Parathyroid adenoma (tissue), 2 donors: ENCODE data around the gene SLC9A3.

Source experiments
- H2AFZ ChIP-seq: fragments of 300-600 bp; sonication (generic); one replicate; pipeline ENCODE4 v1.7.0; 2017; ENCODE audit warnings: antibody characterized with exemption, mild to moderate bottlenecking
- H3K27ac ChIP-seq: fragments of 300-600 bp; sonication (generic); one replicate; pipeline ENCODE4 v1.7.0; 2017
- H3K27me3 ChIP-seq: fragments of 300-600 bp; sonication (generic); one replicate; pipeline ENCODE4 v1.7.0; 2017; ENCODE audit warnings: low read length; ENCODE audit not compliant: control insufficient read depth, insufficient read depth
- H3K36me3 ChIP-seq: fragments of 300-600 bp; sonication (generic); one replicate; pipeline ENCODE4 v1.7.0; 2017; ENCODE audit warnings: low read length; ENCODE audit not compliant: control insufficient read depth, insufficient read depth
- H3K4me1 ChIP-seq: fragments of 300-600 bp; sonication (generic); one replicate; pipeline ENCODE4 v1.7.0; 2017; ENCODE audit warnings: control low read depth
- H3K4me2 ChIP-seq: fragments of 300-600 bp; sonication (generic); one replicate; pipeline ENCODE4 v1.7.0; 2017; ENCODE audit warnings: low read length
- H3K4me3 ChIP-seq: fragments of 300-600 bp; sonication (generic); one replicate; pipeline ENCODE4 v1.7.0; 2017; ENCODE audit warnings: low read depth, low read length
- H3K79me2 ChIP-seq: fragments of 300-600 bp; sonication (generic); one replicate; pipeline ENCODE4 v1.7.0; 2017; ENCODE audit warnings: control low read depth
- H3K9ac ChIP-seq: fragments of 300-600 bp; sonication (generic); one replicate; pipeline ENCODE4 v1.7.0; 2017; ENCODE audit warnings: mild to moderate bottlenecking
- H3K9me3 ChIP-seq: fragments of 300-600 bp; sonication (generic); one replicate; pipeline ENCODE4 v1.7.0; 2017; ENCODE audit warnings: low read length; ENCODE audit not compliant: control insufficient read depth
- TF ChIP-seq, protein P1 (sequence below): fragments of 300-600 bp; sonication (generic); IDR thresholded peaks from one replicate; pipeline ENCODE4 v1.7.0; 2017; ENCODE audit warnings: antibody characterized with exemption, mild to moderate bottlenecking
- donor health status: primary hyperparathyroidism.

The SLC9A3 gene

DNA sequence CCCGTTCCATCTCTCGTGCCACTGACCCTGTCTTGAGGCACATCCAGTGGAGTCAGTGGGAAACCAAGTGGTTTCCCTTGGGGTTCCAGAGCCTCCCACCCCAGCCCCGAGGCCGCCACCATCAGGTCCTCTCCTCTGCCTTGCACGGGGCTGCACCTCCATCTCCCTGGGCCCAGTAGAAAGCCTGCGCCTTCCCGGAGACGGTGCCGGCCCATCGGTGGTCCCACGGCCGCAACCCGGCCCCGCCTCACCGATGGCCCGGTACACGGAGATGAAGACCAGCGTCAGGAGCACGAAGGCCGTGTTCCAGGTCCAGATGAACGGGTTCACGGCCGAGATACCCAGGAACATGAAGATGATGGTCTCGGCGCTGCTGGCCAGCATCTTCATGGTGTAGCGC is 41.2 kb downstream of the SLC9A3 start:
- Histone ChIP-seq H3K4me1 (no peaks in the 10 kb centered on the region), H3K27ac (no peak overlapping the region), H3K9me3 (no peaks in the 10 kb centered on the region), H3K27me3 (no peaks in the 10 kb centered on the region), H3K79me2 (no peaks in the 10 kb centered on the region), H2AFZ (no peak overlapping the region), H3K9ac (no peak overlapping the region), H3K36me3 (no peaks in the 10 kb centered on the region), H3K4me2 (no peak overlapping the region), H3K4me3 (no peak overlapping the region)
- TF ChIP-seq, protein P1, sequence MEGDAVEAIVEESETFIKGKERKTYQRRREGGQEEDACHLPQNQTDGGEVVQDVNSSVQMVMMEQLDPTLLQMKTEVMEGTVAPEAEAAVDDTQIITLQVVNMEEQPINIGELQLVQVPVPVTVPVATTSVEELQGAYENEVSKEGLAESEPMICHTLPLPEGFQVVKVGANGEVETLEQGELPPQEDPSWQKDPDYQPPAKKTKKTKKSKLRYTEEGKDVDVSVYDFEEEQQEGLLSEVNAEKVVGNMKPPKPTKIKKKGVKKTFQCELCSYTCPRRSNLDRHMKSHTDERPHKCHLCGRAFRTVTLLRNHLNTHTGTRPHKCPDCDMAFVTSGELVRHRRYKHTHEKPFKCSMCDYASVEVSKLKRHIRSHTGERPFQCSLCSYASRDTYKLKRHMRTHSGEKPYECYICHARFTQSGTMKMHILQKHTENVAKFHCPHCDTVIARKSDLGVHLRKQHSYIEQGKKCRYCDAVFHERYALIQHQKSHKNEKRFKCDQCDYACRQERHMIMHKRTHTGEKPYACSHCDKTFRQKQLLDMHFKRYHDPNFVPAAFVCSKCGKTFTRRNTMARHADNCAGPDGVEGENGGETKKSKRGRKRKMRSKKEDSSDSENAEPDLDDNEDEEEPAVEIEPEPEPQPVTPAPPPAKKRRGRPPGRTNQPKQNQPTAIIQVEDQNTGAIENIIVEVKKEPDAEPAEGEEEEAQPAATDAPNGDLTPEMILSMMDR, result no peak

DNA sequence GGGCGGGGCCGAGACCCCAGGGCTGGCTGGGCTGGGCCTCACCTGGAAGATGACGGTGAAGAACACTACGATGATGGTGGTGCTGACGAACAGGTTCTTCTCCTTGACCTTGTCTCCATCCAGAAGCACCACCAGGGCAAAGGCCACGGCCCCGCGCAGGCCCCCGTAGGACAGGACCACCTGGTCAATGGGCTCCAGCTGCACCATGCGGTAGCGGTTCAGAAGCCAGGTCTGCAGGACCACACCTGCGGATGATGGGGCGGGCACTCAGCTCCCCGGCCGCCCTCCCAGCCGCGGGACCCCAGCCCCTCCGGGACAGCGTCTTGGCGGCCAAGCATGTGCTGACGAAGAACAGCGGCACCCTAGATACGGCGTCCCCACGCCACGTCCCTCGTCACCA is 41.7 kb downstream of the SLC9A3 start:
- no peak overlapping the region for H3K4me2 ChIP-seq
- H3K79me2 ChIP-seq, result no peaks in the 10 kb centered on the region
- no peaks in the 10 kb centered on the region for H3K9me3 ChIP-seq
- H3K4me1 ChIP-seq, result no peaks in the 10 kb centered on the region
- H2AFZ ChIP-seq, result no peak overlapping the region
- H3K36me3 ChIP-seq, result no peaks in the 10 kb centered on the region
- TF ChIP-seq, protein P1, result no peak
- no peak overlapping the region for H3K9ac ChIP-seq
- no peak overlapping the region for H3K4me3 ChIP-seq
- no peak overlapping the region for H3K27ac ChIP-seq
- H3K27me3 ChIP-seq, result no peaks in the 10 kb centered on the region

DNA sequence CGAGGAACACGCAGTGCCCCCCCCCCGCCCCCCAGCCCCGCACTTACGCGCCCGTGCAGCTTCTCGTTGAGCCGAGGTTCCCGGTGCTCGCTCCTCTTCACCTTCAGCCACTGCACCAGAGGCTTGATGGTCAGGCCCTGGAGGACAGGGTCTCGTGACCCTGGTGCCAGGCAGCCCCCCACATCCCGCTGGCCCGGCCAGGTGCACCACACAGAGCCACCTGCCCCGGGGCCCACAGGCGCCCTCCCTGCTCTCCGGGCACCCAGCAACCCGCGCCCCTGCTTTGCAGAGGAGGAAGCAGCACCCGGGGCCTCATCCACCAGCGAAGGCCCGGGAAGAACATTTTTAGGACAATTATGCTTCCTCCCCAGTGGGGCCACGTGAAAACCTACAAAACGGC is 42.2 kb downstream of the SLC9A3 start:
- no peak overlapping the region for H3K27ac ChIP-seq
- no peaks in the 10 kb centered on the region for H3K9me3 ChIP-seq
- TF ChIP-seq, protein P1, result no peak
- no peak overlapping the region for H2AFZ ChIP-seq
- no peak overlapping the region for H3K9ac ChIP-seq
- H3K4me1 ChIP-seq, result no peaks in the 10 kb centered on the region
- no peak overlapping the region for H3K4me3 ChIP-seq
- H3K36me3 ChIP-seq, result no peaks in the 10 kb centered on the region
- no peaks in the 10 kb centered on the region for H3K79me2 ChIP-seq
- no peaks in the 10 kb centered on the region for H3K27me3 ChIP-seq
- H3K4me2 ChIP-seq, result no peak overlapping the region

DNA sequence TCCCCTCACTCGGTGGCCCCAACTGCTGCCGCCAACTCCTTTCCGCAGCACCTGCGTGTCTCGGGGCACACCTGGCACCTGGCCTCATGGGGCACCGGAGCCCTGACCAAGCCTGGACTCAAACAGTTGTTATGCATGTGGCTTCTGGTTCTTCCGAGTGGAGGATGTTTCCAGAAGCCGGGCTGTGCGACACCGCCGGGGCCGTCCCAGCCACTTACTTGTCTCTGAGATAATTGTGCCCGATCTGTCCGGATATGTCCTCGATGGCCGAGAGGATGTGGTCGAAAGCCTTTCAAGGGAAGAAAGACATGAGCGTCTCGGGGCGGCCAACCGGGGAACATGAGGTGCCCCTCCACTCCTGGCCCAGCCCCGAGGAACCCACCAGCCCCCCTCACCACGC is 42.9 kb downstream of the SLC9A3 start:
- no peaks in the 10 kb centered on the region for H3K4me1 ChIP-seq
- H3K4me2 ChIP-seq, result no peak overlapping the region
- no peaks in the 10 kb centered on the region for H3K9me3 ChIP-seq
- H3K4me3 ChIP-seq, result no peak overlapping the region
- H3K27me3 ChIP-seq, result no peaks in the 10 kb centered on the region
- no peak overlapping the region for H2AFZ ChIP-seq
- H3K27ac ChIP-seq, result no peak overlapping the region
- TF ChIP-seq, protein P1, result no peak
- no peaks in the 10 kb centered on the region for H3K36me3 ChIP-seq
- H3K9ac ChIP-seq, result no peak overlapping the region
- no peaks in the 10 kb centered on the region for H3K79me2 ChIP-seq

DNA sequence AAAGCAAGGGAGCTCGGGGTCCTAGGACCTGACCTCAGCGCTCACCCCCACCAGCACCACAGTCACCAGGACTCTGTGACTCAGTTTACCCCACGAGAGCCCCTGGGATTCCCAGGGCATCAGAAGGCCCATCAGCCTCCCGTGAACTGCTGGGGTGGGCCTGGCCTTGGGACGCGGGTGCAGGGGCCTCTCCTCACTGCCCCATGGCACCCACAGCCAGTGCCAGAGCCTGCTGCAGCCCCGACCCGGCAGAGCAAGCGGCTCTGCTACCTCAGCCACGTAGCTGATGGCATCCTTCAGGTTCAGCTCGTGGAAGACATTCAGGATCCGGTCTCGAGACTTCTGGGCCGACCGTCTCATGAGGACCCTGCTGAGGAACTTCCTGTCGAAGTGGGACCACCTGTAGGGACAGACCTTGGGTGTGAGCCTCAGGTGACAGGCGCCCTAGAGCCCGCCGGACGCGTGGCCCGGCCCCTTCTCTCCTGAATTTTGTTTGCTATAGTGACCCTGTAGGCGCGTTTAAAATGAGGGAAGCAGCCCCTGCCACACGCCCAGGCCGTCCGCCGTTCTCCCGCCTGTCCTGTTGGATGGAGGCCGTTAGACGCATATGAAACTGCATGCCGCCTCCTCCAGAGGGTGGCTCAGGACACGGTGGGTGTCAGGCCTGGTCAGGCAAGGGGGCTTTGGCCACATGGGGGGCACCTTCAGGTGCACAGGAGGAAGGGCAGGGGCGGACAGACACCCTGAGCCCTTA is 44.5 kb downstream of the SLC9A3 start:
- Histone ChIP-seq H3K4me2 (no peak overlapping the region), H3K9ac (no peak overlapping the region), H2AFZ (no peak overlapping the region), H3K27ac (no peak overlapping the region), H3K79me2 (no peaks in the 10 kb centered on the region), H3K36me3 (no peaks in the 10 kb centered on the region), H3K27me3 (no peaks in the 10 kb centered on the region), H3K9me3 (no peaks in the 10 kb centered on the region), H3K4me3 (no peak overlapping the region), H3K4me1 (peaks cover 4% of the 10 kb centered on the region)
- TF ChIP-seq, protein P1, result no peak
